Prostate gland (tissue), 2 donors: ENCODE results near the gene ACTMAP.
A peak's percentile ranks its signal among the peaks of the same experiment; 100 is the strongest.

Experiments used
- POLR2A ChIP-seq: fragments of 450-650 bp; IDR thresholded peaks from one replicate; pipeline ENCODE4 v1.6.1; 2016; ENCODE audit warnings: antibody characterized with exemption, mild to moderate bottlenecking
- POLR2AphosphoS5 ChIP-seq: sonication (generic); formaldehyde crosslinking; IDR thresholded peaks from one replicate; pipeline ENCODE4 v1.6.1; 2017; ENCODE audit warnings: antibody characterized with exemption
- TF ChIP-seq, protein P1 (sequence below), 4 experiments: fragments of 200-600 bp in 2 of 4; fragments of 450-650 bp in 2 of 4; sonication (generic) in 2 of 4; IDR thresholded peaks; 1 replicate in 3 of 4; 2 replicates in 1 of 4; pipeline ENCODE4 v1.5.1; 2016 to 2019; ENCODE audit warnings: antibody characterized with exemption in 4 of 4, mild to moderate bottlenecking in 2 of 4, moderate library complexity in 2 of 4

DNA sequence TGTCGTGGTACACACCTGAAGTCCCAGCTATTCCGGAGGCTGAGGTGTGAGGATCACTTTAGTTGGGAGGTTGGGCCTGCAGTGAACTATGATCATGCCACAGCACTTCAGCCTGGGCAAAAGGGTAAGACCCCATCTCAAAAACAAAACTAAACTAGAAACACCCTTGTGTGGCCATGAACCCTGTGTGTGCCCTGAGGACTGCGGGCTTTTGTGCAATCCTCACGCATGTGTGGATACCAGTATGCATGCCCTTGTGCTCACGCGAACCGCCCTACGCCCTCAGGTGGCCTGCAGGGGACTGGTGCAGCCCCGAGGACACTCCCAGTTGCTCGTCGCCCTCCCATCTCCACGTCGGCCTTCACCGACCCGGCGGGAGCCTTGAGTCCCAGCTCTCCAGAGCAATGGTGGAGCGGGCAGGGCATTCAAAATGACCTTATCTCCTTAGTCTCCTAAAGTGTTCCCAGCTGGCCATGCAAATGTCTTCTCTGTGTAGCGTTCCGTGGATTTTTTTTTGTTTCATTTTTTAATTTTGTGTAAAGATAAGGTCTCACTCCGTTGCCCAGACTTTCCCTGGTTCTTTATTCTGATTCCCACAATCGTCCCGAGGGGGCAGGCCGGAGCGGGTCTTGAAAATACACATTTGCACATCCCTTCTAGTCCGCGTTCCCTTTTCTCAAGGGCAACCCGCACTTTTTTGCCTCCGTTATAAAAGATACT, 47.8 kb upstream of the ACTMAP start:
- TF ChIP-seq, protein P1, sequence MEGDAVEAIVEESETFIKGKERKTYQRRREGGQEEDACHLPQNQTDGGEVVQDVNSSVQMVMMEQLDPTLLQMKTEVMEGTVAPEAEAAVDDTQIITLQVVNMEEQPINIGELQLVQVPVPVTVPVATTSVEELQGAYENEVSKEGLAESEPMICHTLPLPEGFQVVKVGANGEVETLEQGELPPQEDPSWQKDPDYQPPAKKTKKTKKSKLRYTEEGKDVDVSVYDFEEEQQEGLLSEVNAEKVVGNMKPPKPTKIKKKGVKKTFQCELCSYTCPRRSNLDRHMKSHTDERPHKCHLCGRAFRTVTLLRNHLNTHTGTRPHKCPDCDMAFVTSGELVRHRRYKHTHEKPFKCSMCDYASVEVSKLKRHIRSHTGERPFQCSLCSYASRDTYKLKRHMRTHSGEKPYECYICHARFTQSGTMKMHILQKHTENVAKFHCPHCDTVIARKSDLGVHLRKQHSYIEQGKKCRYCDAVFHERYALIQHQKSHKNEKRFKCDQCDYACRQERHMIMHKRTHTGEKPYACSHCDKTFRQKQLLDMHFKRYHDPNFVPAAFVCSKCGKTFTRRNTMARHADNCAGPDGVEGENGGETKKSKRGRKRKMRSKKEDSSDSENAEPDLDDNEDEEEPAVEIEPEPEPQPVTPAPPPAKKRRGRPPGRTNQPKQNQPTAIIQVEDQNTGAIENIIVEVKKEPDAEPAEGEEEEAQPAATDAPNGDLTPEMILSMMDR (IDR thresholded peaks at IDR 0.05), result peak in 3 of 4 experiments; percentile 17 to 69 (median 56)
- TF ChIP-seq POLR2AphosphoS5 (no peak), POLR2A (no peak)
